ENCODE results near the gene AGK.

Gene AGK

GRCh38 chr7:141558544-141559183 lies 7.5 kb downstream of the AGK start:
- Histone ChIP-seq H3K9me3 (ENCODE audit: severe bottlenecking) (no peaks in the 10 kb centered on the region), H3K4me3 (ENCODE audit: low read depth, low read length) (no peak overlapping the region), H3K27ac (no peak overlapping the region), H3K27me3 (ENCODE audit: insufficient read depth, low read depth, severe bottlenecking) (no peaks in the 10 kb centered on the region), H3K36me3 (peaks cover 17% of the 10 kb centered on the region)
- DNase-seq, result no peak
- TF ChIP-seq CTCF (IDR thresholded peaks at IDR 0.05; ENCODE audit: low read depth, low read length), result no peak

GRCh38 chr7:141559961-141560360 lies 8.8 kb downstream of the AGK start:
- H3K36me3 ChIP-seq, result peaks cover 17% of the 10 kb centered on the region
- TF ChIP-seq CTCF (IDR thresholded peaks at IDR 0.05; ENCODE audit: low read depth, low read length), result no peak
- H3K27ac ChIP-seq, result no peak overlapping the region
- no peak for DNase-seq
- H3K9me3 ChIP-seq (ENCODE audit: severe bottlenecking), result no peaks in the 10 kb centered on the region
- H3K4me3 ChIP-seq (ENCODE audit: low read depth, low read length), result no peak overlapping the region
- no peaks in the 10 kb centered on the region for H3K27me3 ChIP-seq (ENCODE audit: insufficient read depth, low read depth, severe bottlenecking)

- no peaks in the 10 kb centered on the region for H3K9me3 ChIP-seq (ENCODE audit: severe bottlenecking)
- H3K27me3 ChIP-seq (ENCODE audit: insufficient read depth, low read depth, severe bottlenecking), result no peaks in the 10 kb centered on the region
- TF ChIP-seq CTCF (IDR thresholded peaks at IDR 0.05; ENCODE audit: low read depth, low read length), result no peak
- H3K27ac ChIP-seq, result no peak overlapping the region
- peaks cover 26% of the 10 kb centered on the region for H3K36me3 ChIP-seq
- no peak overlapping the region for H3K4me3 ChIP-seq (ENCODE audit: low read depth, low read length)
- no peak for DNase-seq
Observed at GRCh38 chr7:141562036-141562435, 10.8 kb downstream of the AGK start.

- no peak for TF ChIP-seq CTCF (IDR thresholded peaks at IDR 0.05; ENCODE audit: low read depth, low read length)
- H3K27me3 ChIP-seq (ENCODE audit: insufficient read depth, low read depth, severe bottlenecking), result no peaks in the 10 kb centered on the region
- H3K27ac ChIP-seq, result no peak overlapping the region
- no peak for DNase-seq
- peaks cover 26% of the 10 kb centered on the region for H3K36me3 ChIP-seq
- no peaks in the 10 kb centered on the region for H3K9me3 ChIP-seq (ENCODE audit: severe bottlenecking)
- H3K4me3 ChIP-seq (ENCODE audit: low read depth, low read length), result no peak overlapping the region
Observed at GRCh38 chr7:141562543-141562942, 11.3 kb downstream of the AGK start.

GRCh38 chr7:141562972-141563371 lies 11.8 kb downstream of the AGK start:
- no peak for TF ChIP-seq CTCF (IDR thresholded peaks at IDR 0.05; ENCODE audit: low read depth, low read length)
- Histone ChIP-seq H3K4me3 (ENCODE audit: low read depth, low read length) (no peak overlapping the region), H3K36me3 (peaks cover 29% of the 10 kb centered on the region), H3K27ac (no peak overlapping the region), H3K27me3 (ENCODE audit: insufficient read depth, low read depth, severe bottlenecking) (no peaks in the 10 kb centered on the region), H3K9me3 (ENCODE audit: severe bottlenecking) (no peaks in the 10 kb centered on the region)
- DNase-seq, result no peak
